ENCODE data around the gene EBF4.

The EBF4 gene

DNA sequence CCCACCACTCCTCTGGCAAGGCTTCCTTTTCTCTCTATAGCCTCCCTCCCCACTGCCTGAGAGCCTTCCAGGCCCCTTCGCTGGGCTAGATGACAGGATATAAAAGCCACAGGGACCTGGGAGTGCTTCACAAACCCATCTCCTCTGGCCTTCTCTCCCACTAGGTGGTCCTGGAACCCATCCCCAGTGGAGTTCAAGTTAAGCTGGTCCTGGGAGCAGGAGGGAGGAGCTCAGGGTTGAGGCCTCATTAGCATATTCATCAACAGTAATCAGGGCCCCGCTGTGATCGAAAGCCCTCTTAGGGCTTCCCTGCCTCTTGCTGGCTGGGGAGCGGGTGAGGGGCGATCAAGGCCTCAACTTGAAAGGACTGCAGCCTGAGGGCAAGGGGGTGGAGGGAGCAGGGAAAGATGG lies 9.1 kb downstream of the EBF4 start:
- no peak for DNase-seq (ENCODE audit: low read depth)

DNA sequence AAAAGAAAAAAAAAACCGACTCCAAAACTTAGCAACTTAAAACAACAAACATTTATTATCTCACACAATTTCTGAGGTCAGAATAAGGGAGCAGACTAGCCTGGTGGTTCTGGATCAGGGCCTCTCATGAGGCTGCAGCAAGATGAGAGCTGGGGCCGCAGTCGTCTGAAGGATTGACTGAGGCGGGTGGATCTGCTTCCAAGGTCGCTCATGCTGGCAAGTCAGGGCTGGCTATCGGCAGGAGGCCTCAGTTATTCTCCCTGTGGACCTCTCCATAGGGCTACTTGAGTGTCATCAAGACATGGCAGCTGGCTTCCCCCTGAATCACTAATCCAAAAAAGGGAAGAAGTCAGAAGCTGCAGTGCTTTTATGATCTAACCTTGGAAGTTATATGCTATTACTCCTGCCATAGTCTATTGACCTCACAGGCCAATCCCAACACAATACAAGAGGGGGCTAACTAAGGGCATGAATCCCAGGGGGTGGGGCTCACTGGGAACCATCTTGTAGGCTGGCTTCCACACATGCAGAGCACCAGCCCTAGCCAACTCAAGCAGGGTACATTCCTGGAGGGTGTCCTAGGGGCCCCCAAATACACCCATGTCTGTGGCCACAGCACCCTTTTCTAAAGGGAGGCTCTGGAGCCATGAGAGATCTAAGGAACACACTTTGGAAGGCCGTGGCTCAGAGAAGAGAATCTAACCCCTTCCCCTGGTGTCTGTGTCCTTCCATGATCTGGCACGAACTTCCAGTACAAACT lies 11.3 kb downstream of the EBF4 start:
- DNase-seq (ENCODE audit: low read depth) = no peak

DNA sequence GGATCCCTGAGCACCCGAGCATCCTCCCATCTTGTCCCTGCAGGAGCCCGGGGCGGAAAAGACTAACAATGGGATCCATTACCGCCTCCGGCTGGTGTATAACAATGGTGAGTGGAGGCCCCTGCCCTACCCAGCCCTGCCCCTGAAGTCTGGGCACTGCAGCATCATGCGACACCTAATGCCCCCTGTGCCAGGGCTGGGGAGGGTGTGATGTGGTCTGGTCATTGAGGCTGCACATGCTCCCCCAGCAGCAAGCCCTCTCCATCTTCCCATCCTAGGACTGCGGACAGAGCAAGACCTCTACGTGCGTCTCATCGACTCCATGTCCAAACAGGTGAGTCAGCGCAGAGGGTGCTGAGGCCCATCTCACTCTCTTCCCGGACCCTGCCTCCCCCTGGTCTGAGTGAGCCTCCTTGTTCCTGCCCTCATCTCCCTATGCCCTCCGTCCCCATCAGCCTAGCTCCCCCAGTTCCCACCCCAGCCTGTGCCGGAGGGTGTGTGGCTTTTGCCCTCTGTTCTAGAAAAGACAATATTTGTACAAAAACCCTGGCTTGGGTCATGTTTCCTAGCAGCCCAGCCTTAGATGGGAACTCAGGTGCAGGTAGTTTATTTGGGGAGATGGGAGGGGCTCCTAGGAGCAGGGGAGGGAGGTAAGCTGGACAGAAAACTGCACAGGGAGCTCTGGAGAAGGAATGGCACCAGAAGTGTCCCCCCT lies 13.5 kb downstream of the EBF4 start:
- no peak for DNase-seq (ENCODE audit: low read depth)

DNA sequence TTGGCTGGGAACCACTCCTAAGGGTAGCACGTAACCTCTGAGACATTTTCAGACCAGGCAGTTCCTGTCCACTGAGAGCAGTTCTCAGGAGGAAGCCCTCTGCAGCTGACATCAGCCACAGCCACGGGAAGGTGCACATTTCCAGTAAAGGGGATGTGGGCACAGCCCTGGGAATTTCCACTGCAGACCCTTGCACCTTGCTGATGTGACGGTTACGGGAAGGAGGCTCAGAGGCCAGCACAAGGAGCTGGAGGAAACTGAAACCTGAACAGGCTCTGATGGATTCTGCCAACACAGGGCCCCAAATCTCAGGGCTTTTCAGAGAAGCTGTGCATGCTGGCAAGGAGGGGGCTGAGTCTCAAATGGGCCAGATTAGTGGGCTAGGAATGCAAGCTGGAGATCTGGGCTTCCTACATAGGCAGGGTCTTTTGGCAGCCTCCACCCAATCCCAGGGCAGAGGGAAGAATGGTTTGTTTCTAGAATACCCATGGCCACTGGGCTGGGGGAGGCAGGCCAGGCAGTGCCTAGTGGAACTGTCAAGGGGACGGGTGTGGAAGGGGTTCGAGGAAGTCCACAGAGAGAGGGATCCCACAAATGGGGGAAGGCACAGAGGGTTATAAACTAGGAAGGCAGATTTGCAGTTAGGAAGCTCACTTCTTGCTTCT lies 14.2 kb downstream of the EBF4 start:
- no peak for DNase-seq (ENCODE audit: low read depth)

DNA sequence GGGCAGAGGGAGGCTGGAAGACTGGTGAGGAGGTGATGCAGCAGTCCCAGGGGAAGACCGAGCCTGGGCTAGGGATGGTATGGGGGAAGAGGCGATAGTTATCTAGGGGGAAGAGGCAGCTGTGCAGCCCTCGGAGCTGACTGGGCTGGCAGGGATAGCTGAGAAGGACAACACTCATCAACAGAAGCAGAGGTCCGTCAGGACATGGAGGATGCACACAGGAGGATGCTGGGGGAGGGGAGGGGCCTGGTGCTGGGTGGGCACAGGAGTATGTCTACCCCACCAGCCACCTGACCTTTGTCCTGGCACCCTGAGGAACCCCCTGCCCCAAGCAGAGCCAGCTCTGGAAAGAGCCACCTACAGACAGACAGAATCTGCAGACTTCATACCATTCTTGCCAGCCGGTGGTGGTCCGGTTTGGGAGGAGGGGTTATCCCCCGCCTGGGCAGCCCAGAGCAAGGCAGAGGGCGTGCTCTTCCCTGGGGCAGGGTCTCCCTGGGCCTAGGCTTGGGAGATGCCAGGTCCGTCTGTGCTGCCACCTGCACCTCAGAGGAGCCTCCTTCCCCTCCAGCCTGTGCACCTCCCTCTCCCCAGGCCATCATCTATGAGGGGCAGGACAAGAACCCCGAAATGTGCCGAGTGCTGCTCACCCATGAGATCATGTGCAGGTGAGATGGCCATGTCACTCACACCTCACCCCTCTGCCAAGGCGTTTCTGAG lies 14.9 kb downstream of the EBF4 start:
- no peak for DNase-seq (ENCODE audit: low read depth)

DNA sequence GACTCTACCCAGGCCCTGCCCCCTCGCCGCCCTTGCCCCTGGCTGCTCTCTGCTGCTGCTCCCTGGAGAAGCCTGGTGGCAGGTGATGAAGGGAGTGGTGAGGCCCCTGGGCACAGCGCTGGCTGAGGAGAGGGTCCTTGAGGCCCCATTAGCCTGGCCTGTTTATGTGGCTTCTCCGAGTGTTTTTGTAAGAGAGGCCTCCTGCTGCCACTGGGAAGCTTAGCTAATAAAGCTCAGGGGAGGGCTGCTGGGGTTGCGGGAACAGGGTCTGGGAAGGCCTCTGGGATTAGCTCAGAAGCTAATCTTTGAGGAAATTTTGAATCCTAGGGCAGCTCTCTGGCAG lies 15.5 kb downstream of the EBF4 start:
- DNase-seq (ENCODE audit: low read depth) = no peak

DNA sequence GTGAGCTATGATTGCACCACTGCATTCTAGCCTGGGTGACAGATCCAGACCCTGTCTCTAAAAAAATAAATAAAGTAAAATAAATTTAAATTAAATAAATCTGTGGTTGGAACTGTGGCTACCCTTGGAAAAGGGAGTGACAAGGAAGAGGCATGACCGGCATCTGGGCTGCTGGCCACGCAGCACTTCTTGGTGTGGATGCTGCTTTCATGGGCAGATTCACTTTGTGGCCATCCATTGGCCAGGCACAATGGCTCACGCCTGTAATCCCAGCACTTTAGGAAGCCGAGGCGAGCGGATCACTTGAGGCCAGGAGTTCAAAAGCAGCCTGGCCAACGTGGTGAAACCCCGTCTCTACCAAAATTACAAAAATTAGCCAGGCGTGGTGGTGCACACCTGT lies 16.1 kb downstream of the EBF4 start:
- no peak for DNase-seq (ENCODE audit: low read depth)

DNA sequence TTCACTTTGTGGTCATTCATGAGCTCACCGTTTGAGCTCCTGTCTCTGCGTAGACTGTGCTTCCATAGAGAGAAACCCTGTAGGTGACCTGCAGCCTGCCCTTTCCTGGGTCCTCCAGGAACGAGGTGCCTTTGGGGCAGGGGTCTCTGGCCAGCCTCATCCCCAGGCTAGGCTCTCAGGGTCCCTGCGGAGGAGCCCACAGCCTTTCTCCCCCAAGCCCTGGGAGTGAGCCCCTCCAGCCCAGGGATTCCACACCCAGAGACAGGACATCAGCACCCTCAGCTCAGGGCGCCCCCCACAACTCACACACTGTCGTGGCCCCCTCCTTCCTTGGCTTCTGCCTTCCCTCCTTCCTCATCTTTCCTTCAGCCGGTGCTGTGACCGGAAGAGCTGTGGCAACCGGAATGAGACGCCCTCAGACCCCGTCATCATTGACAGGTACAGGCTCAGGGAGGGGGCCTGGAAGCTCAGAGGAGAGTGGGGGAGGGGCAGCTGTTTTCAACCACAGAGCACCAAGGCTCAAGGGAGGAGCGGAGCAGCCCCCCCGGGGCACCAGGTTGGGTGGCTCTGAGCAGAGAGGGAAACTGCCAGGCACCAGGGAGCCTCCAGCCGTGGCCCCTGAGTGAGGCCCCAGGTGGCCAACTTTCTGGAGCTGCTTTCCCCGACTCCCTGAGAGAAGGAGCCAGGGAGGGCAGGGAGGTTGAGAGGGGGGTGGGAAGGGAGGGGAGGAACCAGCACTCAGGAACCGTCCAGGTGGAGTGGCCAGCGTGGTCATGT lies 16.8 kb downstream of the EBF4 start:
- DNase-seq (ENCODE audit: low read depth) = no peak

DNA sequence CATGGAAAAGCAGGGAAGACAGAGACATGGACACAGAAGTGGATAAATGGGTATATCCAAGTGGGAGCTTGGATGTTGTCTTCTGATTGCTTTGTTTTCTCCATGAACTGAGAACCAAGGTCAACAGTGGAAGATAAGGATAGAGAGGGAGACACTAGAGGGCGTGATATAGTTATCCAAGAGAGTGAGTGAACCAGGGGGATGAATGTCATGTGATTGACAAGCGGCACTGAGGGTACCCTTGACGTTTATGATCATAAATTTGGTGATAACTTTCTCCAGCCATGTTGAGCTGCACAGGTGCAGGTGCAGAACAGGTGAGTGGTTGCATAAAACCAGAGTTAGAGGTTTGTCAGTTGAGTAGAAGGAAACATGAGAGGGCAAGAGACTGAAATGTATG lies 20.7 kb downstream of the EBF4 start:
- no peak for DNase-seq (ENCODE audit: low read depth)

DNA sequence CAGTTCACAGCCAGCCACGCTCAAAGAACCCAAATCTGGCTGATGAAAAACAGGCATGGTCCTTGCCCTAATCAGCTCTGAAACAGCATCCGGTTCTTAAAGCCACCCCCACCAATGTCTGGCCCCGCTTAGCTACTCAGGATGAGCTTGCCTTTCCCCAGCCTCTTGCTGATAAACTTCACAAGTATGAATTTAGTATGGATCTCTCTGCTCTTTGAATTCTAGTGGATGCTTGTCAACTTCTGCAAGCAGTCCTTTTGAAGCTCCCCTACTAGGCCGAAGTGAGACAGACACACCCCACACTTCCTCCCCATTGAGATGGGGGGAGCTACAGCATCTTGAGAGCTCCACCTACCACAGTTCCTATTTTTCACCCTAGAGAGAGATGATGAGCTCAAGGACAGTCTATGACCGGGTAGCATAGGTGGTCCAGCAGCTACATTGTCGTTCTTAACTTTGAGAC lies 36.7 kb downstream of the EBF4 start:
- DNase-seq (ENCODE audit: low read depth) = no peak

DNA sequence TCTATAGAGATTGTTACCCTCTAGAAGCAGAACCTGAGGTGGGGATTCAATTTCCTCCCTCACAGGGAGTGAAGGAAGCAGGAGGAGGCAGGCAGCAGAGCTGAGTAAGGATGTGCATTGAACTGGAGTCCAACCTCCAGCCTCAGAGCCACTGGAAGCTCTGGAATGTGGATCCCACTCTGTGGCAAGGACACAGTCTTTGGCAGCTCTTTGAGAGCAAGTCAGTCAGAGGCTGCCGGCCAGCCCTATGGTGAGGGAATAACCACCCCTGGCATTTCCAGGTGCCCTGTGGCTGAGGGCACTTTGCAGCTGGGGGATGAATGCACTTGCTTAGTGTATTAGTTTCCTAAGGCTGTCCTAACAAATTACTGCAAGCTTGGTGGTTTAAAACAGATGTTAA lies 37.2 kb downstream of the EBF4 start:
- DNase-seq (ENCODE audit: low read depth) = no peak

DNA sequence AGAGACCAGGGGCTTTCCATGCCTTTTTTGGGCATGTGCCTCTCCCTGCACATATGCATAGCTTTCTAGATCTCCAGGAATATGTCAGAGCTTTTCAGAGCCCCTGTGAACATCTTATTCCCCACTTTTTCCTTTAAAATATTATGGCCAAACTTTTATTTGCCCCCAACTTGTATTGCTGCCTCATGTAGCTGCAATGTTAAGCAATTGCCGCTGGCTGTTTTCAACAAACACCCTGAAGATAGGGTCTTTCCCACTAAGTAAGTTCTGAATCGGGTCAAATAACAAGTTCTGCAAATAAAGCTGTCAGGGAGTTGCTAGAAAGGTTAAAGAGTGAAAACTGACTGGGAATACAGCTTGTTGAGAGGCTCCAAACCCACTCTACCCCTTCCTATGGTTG lies 42.3 kb downstream of the EBF4 start:
- no peak for DNase-seq (ENCODE audit: low read depth)

DNA sequence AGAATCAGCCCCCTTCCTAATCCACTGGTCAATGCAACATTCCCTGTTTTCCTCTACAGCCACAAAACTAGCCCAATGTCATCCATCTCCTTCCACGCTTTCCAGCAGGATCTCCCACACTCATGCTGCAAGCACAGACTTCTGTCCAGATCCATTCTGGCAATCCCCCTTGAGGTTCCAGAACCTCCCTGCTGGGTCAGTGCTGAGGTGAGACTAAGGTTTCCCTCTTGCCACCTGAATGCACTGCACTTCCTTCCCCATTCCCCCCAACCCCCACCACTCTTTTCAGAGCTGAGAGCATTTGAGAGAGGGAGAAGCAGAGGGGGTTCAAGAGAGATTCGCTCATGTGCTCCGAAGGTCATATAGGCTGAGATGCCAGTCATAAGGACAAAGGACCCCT lies 43.9 kb downstream of the EBF4 start:
- no peak for DNase-seq (ENCODE audit: low read depth)

DNA sequence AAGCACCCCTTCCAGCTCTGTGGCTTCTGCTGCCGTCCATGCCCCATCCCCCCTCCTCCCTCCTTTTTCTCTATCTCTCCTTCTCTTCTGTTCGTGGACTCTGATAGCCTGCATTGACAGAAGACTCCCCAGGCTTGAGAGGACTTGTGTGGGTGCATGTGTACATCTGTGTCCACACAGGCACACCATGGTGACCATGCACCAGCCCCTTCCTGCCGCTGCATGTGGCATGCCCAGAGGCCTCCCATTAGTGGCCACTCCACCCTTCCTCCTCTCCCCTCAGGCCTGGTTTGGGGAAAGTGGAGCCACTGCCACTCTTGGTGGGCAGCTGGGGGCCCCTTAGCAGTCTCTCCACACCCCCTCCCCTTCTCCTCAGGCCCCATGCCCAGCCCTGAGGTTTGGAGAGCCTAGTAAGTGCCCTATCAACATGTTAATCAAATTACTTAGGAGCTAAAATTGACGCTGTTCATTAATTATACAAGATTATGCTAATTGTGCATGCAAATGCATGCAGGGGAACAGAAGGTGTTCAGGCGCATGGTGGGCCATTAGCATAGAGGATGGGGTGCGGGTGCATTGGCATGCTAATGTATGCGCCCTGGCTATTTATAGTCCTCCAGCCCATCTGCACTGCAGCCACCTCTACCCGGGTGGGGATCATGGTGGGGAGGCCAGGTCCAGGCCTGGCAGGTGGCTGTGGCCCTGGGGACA lies 45.9 kb downstream of the EBF4 start:
- DNase-seq (ENCODE audit: low read depth) = no peak

DNA sequence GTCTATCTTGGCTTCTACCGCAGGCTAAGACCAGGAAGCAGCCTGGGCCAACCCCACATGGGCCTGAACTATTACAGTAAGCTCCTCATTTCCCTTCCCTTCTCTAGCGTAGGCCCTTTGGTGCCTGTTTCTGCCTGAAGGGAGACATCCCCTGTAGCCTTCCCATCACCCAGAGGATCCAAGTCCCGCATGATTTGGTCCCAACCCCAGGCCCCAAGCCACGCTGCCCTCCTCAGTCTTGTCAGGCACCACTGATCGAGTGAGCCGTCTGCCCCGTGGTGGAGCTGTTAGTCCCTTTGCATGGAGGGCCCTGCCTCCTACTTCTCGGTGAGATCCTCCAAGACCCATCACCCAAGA lies 46.4 kb downstream of the EBF4 start:
- no peak for DNase-seq (ENCODE audit: low read depth)

DNA sequence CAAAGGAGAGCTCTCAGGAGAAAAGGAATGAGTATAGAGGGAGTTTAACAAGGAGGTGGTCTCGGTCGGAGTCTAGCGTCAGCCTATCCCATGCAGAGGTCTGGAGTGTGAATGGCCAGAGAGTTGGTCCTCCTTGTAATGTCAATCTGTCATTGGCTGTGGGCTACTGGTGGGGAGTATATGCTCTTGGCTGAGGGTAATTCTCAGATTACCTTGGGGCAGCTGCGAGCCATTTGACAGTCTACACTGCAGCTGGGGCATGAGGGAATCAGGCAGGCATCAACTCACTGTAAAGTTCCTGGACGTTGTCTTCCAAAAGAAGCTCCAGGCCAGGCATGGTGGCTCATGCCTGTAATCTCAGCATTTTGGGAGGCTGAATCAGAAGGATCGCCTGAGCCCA lies 48.1 kb downstream of the EBF4 start:
- DNase-seq (ENCODE audit: low read depth) = no peak

DNA sequence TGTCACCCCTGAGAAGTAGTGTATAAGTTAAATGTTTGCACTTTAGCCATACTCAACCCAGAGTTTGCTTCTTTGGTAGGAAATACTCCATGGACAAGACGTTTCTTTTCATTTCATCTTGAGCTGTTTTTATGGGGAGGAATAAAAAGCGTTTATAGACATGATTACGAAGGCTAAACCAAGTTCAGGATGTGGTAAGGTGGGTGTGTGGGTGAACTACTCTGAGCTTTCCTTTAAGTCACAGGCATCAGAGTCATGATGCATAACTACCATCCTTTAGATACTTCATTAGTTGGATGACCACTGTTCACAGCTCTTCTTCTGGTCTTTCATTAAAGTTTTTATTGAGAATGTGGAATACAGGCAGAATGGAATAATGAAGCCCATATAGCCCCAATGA lies 48.9 kb downstream of the EBF4 start:
- no peak for DNase-seq (ENCODE audit: low read depth)

DNA sequence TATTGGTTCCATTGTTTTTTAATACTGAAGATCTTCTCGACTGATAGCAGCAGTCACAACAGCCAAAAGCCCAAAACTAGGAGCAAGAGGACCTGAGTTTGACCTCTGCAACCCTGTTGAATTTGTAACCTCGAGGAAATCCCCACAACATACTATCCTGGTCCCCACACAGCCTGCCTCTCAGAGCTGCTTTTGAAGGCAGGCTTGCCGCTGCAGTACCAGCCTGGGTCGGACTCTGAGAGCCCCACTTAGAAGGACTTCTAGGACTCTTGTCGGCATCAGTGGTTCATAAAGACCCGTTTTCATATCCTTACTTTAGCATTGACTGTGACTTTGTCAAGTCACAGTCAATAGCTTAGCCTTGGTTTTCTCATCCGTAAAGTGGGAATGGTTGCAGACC lies 49.3 kb downstream of the EBF4 start:
- no peak for DNase-seq (ENCODE audit: low read depth)

DNA sequence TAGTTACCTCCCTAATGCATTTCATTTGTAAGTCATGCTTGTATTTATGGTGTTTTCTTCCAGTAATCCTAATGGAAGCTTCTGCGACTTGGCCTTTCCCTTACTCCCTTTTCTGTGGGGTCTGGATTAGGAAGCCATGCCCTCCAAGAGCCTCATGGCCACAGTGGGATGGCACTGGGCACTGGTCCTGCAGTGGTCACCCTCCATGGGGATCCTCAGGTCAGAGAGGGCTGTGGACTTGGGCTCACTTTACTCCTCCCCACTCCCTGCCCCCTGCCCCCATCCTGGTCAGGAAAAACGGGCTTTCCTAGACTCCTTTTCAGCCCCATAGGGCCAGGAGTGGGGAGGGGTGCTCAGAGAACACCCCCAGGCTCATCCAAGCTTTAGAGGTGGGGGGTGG lies 49.9 kb downstream of the EBF4 start:
- DNase-seq (ENCODE audit: low read depth) = no peak

DNA sequence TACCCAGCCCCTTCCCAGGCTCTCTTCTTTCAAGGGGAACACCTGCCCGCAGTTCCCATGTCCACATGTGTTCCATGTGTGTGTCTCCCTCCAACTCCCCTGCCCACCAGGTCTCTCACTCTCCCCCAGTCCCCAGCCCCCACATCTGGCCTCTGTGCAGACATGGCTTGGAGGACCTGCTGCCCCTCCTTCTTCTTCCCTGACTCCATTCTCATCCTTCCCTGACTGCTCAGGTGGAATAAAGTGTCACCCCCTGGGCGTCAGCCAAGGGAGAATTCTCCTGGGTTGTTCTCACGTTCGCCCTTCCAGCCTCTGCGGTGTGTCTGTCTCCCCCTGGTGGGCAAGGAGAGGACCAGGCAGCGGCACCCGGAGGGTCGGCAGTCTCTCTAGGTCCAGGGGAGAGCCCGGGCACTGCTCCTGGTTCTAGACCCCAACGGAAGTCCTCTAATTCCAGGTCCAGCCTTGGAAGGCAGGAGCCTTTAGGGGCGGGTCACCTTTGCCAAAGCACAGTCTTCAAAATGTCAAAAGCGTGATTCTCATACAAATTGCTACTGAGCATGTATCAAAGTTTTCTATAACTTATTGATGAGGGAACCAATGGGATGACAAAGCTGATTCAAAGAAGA lies 50.5 kb downstream of the EBF4 start:
- peak; percentile 29 for DNase-seq (ENCODE audit: low read depth)
